HG02763 (cell line): Measurements from ENCODE around the gene CASP8.
"Not testable (repeated sequence)": the region's sequence is repeated elsewhere in the genome, so short reads cannot be mapped to it uniquely, and the experiment has no call there.

Experiments used
- ATAC-seq: cut with Tn5 transposase; IDR thresholded peaks from one replicate; pipeline ENCODE4 v1.9.1; 2021; ENCODE audit warnings: mild to moderate bottlenecking, moderate library complexity; ENCODE audit not compliant: unreplicated experiment

CASP8 gene

GRCh38 chr2:201239167-201239935 lies 21.0 kb upstream of the CASP8 start:
- not testable (repeated sequence) for ATAC-seq

GRCh38 chr2:201242571-201243277 lies 17.6 kb upstream of the CASP8 start:
- ATAC-seq, result no peak

GRCh38 chr2:201244829-201245228 lies 15.5 kb upstream of the CASP8 start:
- no peak for ATAC-seq

DNA sequence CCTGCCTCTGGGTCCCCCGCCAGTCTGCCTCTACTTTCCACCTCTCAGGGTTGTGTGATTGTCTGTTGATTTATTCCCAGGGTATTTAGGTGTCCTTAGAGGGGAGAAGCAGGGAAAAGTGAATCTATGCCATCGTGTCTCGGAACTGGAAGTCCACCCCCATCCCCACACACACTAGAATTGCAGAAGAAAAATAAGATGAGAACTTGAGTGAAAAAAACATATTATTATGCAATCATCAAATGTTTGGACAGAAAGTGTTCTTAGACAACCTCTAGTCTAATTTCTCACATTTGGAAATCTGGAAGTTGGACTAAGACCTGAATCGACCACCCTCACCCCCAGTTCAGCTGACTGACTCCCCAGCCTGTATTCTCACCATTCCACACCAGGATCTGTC lies 14.1 kb upstream of the CASP8 start:
- no peak for ATAC-seq

GRCh38 chr2:201248288-201248844 lies 12.0 kb upstream of the CASP8 start:
- ATAC-seq, result no peak

DNA sequence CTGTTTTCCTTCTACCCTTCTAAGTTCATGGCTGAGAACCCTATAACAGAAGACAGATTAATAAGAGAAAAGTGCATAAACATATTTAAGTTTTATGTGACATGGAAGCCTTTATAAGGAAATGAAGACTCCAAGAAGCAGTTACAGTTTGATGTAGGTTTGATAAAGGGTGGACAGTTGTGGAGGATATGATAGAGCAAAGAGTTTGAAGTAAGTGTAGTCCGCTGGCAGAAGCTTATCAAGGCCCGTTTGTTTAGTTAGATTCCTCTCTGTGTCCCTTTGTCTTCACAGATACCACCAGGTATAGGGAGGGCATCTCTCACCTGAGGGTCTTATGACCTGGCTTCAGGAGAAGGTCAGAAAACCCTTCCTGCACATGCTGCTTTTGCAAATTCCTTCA lies 10.4 kb upstream of the CASP8 start:
- no peak for ATAC-seq

DNA sequence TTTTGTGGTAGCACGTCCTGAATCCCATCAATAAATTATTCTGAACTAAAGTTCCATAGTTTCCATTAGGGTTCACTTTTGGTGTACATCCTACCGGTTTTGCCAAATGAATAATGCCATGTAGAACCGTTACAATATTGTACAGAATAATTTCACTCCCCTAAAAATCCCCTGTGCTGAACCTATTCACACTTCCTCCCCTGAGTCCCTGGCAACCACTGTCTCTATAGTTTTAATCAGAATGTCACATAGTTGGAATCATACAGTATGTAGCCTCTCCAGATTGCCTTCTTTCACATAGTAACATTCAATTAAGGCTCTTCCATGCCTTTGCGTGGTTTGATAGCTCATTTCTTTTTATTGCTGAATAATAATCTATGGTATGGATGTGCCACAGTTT lies 9.6 kb upstream of the CASP8 start:
- ATAC-seq, result no peak

DNA sequence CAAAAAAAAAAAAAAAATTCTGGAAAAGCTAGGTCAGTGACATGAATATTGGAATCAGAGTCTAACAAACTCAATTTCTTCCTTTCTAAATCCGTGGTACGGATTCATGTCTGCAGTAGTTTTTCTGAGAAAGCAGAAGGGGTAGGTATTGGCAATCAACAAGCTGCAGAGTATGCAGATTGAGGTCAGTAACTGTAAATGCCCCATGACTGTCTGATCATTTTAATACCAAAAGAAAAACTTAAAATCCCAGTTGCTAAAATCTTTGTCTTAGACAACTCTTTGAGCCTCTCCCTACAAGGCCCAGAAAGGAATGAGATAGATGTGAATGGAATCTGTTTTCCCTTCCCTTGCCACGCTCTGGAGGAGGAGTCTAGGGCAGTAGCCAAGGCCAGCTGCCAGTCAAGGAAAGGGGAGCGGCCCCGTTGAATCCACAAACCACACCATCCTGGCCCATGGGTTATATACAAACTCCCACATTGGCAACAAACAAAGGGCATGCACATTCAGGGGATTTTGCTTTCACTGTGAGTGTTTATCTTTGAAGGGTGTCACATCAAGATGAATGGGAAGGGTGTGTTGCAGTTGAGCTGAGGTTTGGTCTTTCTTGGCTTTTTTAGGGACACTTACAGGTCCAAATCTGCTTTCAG lies 6.1 kb upstream of the CASP8 start:
- ATAC-seq, result no peak

DNA sequence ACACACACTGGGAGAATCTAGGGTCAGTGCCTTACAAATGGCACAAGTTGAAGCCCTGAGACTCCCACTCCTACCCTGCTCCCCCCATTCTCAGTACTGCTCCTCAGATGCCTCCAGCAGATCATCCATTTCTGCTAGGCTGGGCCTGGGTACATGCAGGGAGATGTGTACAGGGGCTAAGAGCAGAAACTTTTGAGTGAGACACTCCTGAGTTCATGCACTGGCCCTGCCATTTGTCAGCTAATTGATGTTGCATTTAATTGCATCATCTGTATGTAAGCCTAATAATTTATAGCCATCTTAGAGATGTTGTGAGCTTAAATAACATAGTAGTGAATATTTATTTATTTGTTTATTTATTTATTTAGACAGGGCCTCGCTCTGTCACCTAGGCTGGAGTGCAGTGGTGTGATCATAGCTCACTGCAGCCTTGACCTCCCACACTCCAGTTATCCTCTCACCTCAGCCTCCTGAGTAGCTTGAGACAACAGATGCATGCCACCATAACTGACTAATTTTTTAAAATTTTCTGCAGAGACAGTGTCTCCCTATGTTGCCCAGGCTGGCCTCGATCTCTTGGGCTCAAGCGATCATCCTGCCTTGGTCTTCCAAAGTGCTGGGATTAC lies 4.8 kb upstream of the CASP8 start:
- ATAC-seq, result no peak

GRCh38 chr2:201256082-201256481 lies 4.3 kb upstream of the CASP8 start:
- no peak for ATAC-seq

- peak; percentile 43 for ATAC-seq
Observed at GRCh38 chr2:201257381-201257955, 2.9 kb upstream of the CASP8 start.

DNA sequence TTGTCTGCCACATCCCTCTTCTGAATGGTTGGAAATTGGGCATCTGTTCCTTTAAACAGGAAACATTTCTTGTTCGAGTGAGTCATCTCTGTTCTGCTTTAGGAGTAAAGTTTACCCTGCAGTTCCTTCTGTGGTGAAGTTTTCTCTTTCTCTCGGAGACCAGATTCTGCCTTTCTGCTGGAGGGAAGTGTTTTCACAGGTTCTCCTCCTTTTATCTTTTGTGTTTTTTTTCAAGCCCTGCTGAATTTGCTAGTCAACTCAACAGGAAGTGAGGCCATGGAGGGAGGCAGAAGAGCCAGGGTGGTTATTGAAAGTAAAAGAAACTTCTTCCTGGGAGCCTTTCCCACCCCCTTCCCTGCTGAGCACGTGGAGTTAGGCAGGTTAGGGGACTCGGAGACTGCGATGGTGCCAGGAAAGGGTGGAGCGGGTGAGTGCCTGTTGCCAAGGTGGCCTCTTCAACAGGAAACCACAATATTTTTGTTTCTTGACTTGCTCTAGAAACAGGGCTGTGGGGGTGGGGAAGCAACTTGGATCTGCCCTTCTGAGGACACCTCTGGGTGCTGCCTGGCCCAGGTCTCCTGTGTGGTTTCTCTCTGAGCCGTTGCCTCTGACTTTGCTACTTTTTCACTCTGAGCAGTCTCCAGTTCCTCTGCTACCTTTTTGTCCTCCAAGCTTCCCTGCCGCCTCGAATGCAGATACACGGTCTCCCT lies 2.2 kb upstream of the CASP8 start:
- ATAC-seq, result peak; percentile 71

DNA sequence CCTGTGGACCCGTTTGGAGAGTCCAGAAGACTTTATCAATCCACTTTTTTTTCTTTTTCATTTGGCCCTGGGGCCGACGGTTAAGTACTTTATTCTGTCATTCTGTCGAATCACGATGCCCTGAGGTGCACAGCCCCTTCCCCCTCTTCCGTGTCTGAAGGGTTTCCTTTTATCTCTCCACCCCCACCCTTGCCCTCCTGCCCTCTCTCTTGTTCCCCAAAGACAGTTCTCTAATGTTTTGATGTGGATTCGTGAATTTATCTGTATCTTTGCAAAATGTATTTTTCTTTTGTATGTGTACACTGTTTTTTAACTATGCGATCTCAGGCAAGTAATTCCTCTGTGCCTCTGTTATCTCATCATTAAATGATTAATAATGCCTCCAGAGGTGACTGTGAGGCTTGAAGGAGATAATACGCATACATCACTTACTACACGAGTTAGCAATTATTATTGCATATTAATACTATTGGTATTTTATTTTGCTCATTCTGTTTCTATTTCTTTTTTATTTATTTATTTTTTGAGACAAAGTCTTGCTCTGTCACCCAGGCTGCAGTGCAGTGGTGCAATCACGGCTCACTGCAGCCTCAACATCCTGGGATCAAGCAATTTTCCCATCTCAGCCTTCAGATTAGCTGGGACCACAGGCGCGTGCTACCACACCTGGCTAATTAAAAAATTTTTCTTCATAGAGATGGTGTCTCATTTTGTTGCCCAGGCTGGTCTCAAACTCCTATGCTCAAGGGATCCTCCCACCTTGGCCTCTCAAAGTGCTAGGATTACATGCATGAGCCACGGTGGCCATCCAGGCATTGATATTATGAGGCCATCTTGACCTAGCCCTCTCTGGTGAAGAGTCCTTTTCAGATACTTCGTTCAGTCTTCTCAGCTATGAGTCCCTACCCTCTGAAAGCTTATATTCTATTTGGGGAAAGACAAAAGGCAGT lies 1.4 kb upstream of the CASP8 start:
- peak; percentile 10 for ATAC-seq

DNA sequence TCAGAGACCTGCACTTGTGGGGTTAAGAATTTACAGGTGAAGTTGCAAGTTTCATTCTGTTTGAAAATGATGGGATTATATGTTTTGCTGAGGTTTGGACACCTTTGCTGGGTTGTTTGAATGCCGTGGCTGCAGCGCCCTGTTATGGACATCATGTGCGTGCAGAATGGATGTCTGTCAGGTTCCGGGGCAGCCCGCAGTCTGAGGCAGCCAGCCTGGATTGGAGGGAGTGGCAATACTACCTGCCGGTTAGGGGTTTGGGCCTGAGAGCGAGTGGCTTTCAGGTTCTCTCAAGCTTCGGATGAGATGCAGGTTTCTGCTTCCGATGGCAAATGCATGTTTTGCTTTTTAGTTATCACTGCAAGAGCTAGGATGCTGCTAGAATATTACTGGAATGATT lies 1.1 kb downstream of the CASP8 start:
- ATAC-seq, result no peak

GRCh38 chr2:201261906-201262305 lies 1.6 kb downstream of the CASP8 start:
- no peak for ATAC-seq

- no peak for ATAC-seq
Observed at GRCh38 chr2:201262718-201263117, 2.4 kb downstream of the CASP8 start.

DNA sequence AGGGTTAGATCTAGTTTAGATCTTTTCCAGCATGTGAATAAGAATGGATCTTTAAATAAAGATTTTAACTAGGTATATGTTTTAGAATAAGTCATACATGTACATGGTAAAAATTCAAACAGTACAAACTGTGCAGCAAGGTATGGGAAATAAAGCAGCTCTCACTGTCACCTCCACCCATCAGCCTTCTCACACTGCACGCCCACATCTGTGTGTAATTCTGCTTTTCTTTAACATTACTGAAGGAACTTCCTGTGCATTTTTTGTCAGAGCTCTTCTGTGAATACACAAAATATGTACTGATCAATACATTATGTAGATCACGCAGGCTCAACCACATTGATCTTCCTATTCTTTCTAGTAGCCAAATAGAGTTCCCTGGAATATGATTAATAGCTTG lies 3.4 kb downstream of the CASP8 start:
- ATAC-seq, result no peak

GRCh38 chr2:201264472-201265173 lies 4.3 kb downstream of the CASP8 start:
- ATAC-seq, result no peak

DNA sequence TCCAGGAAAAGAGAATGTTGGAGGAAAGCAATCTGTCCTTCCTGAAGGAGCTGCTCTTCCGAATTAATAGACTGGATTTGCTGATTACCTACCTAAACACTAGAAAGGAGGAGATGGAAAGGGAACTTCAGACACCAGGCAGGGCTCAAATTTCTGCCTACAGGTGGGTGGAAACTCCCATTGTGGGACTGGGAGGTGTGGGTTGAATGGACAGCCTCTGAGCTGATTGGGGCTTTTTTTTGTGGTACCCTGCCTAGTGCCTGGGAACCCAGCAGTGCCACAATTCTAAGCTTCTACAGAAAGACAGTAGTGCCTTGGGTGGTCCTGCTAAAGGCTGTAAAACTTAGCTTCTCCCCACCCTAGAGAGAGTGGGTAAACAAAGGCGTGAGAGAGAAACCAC lies 6.3 kb downstream of the CASP8 start:
- no peak for ATAC-seq
